Measurements from ENCODE around the gene SNED1.

DNA sequence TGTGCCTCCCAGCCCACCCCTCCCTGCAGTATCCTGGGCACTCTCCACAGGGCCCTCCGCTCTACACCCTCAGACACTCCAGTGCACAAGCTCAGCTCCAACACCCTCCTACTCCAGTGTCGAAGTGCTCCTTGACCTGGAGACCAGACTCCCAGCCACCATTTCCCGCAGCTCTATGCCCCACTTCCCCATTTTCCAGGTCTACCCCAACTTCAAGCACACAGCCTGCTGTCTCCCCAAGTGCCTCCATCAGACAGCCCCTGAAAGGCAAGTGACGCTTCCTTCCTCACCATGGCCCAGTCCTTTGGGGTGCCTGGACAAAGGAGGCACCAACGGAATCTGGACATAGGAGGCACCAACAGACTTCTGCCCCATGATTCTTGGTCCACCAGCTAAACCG, 143.6 kb downstream of the SNED1 start:
- TF ChIP-seq, protein P1, sequence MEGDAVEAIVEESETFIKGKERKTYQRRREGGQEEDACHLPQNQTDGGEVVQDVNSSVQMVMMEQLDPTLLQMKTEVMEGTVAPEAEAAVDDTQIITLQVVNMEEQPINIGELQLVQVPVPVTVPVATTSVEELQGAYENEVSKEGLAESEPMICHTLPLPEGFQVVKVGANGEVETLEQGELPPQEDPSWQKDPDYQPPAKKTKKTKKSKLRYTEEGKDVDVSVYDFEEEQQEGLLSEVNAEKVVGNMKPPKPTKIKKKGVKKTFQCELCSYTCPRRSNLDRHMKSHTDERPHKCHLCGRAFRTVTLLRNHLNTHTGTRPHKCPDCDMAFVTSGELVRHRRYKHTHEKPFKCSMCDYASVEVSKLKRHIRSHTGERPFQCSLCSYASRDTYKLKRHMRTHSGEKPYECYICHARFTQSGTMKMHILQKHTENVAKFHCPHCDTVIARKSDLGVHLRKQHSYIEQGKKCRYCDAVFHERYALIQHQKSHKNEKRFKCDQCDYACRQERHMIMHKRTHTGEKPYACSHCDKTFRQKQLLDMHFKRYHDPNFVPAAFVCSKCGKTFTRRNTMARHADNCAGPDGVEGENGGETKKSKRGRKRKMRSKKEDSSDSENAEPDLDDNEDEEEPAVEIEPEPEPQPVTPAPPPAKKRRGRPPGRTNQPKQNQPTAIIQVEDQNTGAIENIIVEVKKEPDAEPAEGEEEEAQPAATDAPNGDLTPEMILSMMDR (IDR thresholded peaks at IDR 0.05), result no peak
- TF ChIP-seq POLR2A (IDR thresholded peaks at IDR 0.05) (no peak), EP300 (IDR thresholded peaks at IDR 0.05) (no peak)
